ENCODE results near the gene SFT2D3. TPM values are rescaled to one million over a fixed set of nuclear protein-coding genes. Genes with fewer than 3 reads are reported as not detected.

Gene SFT2D3
- total and polyA plus RNA-seq, 10 donors: 3.7 to 13.2 (median 8.9) TPM

DNA sequence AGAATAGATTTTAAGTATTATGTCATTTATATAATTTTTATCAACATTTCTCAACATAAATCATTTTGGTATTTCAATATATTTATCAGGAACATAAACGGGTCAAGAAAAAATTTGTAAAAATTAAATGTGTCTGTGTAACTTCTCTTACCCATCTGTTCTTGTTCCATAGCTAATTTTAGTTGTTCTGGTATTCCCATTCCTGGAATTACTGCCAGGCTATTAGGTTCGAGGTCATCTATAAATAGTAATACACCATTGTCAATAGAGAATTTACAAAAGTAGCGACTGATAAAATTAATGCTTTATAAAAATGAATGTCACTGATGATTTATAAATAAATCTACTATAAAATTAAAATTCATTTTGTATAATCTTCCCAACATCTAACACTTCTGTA, 21.5 kb downstream of the SFT2D3 start:
- DNase-seq: no peak

DNA sequence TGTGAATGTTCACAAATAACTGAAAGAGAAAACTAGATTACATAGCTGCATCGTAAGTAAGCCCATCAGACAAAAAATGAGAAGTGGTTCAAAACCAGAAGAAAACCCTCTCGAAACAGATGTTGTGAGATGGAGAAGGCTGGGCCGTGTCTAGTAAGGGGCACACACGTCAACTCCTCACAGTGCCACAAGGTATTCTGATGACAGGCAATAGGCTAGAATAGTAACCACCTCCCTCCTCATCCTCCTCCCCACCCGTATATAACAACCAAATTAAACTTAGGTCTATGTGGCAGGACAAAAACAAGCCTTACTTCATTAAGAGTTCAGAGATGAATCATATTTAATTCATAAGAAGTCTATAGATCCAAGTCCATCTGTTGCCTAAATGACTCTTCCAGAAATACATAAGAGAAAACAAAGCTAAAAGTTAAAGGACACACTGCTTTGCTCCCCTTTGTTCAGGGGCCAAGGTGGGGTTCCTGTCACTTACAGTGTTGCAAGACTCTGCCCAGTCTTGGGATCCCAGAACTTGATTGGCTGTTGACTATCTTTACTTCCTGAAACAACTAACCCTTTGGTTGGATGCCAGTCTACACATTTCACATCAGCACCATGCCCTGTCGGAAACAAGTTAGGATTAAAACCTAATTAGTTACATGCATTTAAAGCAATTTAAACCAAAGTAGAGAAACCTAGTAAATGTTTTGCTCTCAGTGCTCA, 25.0 kb downstream of the SFT2D3 start:
- no peak overlapping the region for H3K4me3 ChIP-seq
- TF ChIP-seq POLR2A (IDR thresholded peaks at IDR 0.05) (no peak), POLR2AphosphoS5 (IDR thresholded peaks at IDR 0.05) (no peak)
- TF ChIP-seq, protein P1, sequence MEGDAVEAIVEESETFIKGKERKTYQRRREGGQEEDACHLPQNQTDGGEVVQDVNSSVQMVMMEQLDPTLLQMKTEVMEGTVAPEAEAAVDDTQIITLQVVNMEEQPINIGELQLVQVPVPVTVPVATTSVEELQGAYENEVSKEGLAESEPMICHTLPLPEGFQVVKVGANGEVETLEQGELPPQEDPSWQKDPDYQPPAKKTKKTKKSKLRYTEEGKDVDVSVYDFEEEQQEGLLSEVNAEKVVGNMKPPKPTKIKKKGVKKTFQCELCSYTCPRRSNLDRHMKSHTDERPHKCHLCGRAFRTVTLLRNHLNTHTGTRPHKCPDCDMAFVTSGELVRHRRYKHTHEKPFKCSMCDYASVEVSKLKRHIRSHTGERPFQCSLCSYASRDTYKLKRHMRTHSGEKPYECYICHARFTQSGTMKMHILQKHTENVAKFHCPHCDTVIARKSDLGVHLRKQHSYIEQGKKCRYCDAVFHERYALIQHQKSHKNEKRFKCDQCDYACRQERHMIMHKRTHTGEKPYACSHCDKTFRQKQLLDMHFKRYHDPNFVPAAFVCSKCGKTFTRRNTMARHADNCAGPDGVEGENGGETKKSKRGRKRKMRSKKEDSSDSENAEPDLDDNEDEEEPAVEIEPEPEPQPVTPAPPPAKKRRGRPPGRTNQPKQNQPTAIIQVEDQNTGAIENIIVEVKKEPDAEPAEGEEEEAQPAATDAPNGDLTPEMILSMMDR (IDR thresholded peaks at IDR 0.05 in 8 of 11, conservative IDR thresholded peaks at IDR 0.05 in 3 of 11): no peak
- H3K36me3 ChIP-seq: peaks cover 3 to 49% (median 17%) of the 10 kb centered on the region in 6 donors
- H3K27me3 ChIP-seq (replicated peaks in 1 of 7): no peaks in the 10 kb centered on the region
- intact Hi-C loops (cut with DNase I; ENCODE audit: low total_unique reads): no loop called here
- 82 to 91% (median 83%) methylated on average over 6 of the region's 6 CpGs for WGBS, 5 donors
- no peak for DNase-seq
- H3K27ac ChIP-seq: no peak overlapping the region
- no peaks in the 10 kb centered on the region for H3K4me1 ChIP-seq
- H3K9me3 ChIP-seq: no peaks in the 10 kb centered on the region

More for the DNA sequence above, 21.5 kb downstream of the SFT2D3 start:
- Histone ChIP-seq H3K27me3 (replicated peaks in 1 of 7) (no peaks in the 10 kb centered on the region), H3K36me3 (peaks cover 7 to 84% (median 47%) of the 10 kb centered on the region in 6 donors), H3K4me1 (no peaks in the 10 kb centered on the region), H3K27ac (no peak overlapping the region), H3K9me3 (no peaks in the 10 kb centered on the region), H3K4me3 (no peak overlapping the region)
- 75 to 89% (median 80%) methylated on average over 3 of the region's 3 CpGs for WGBS, 5 donors
- intact Hi-C loops (cut with DNase I; ENCODE audit: low total_unique reads): no loop called here
- TF ChIP-seq POLR2A (IDR thresholded peaks at IDR 0.05) (no peak), POLR2AphosphoS5 (IDR thresholded peaks at IDR 0.05) (no peak)
- TF ChIP-seq, protein P1 (IDR thresholded peaks at IDR 0.05 in 8 of 11, conservative IDR thresholded peaks at IDR 0.05 in 3 of 11): no peak

DNA sequence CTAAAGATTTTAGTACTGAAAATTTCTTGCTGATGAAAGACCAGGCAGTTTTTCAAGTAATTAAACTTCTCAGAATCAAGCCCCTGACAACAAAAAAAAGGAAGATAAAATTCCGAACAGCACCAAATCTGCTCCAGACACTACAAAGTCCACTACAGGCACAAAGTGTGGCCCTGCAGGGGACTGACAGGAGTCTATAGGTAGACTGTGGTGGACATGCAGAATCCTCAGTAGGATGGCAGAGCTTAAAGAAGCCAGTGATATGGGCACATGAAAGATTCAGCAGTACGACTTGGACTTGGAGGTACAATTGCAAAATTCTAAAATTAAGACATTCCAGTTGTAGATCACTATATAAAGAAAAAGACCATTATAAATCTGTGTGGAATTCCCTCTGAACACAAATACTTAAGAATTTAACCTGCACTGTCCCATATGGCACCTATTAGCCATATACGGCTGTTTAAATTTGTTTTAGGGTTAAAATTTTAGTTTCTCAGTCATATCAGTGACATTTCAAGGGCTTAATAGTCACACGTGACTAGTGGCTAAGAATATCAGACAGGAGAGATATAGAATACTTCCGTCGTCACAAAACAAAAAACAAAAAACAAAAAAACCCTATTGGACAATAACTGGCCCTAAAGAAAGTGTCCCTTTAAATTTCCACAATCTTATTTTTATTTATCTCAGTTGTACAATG, 32.0 kb downstream of the SFT2D3 start:
- TF ChIP-seq, protein P1 (IDR thresholded peaks at IDR 0.05 in 8 of 11, conservative IDR thresholded peaks at IDR 0.05 in 3 of 11): no peak
- TF ChIP-seq POLR2A (IDR thresholded peaks at IDR 0.05): no peak
- 81 to 92% (median 82%) methylated on average over 6 of the region's 6 CpGs for WGBS, 5 donors
- H3K4me3 ChIP-seq: peak overlapping the region in 2 of 8 donors; percentile 8 to 25

More for the DNA sequence above, 32.0 kb downstream of the SFT2D3 start:
- no peaks in the 10 kb centered on the region for H3K9me3 ChIP-seq
- peaks cover 0 to 25% (median 0%) of the 10 kb centered on the region in 6 donors for H3K36me3 ChIP-seq
- H3K4me1 ChIP-seq: peaks cover 0 to 4% (median 0%) of the 10 kb centered on the region in 6 donors
- intact Hi-C loops (cut with DNase I; ENCODE audit: low total_unique reads): no loop called here
- no peak for DNase-seq
- H3K27ac ChIP-seq: peak overlapping the region in 3 of 8 donors; percentile 11 to 40 (median 26)
- H3K27me3 ChIP-seq (replicated peaks in 1 of 7): no peaks in the 10 kb centered on the region
